ENCODE data around the gene SIVA1.
A peak's percentile ranks its signal among the peaks of the same experiment; 100 is the strongest.

SIVA1 gene

GRCh38 chr14:104798300-104799243 lies 45.6 kb downstream of the SIVA1 start:
- no peaks in the 10 kb centered on the region for H3K9me3 Mint-ChIP-seq
- H3K36me3 Mint-ChIP-seq: peaks cover 4% of the 10 kb centered on the region
- no peak for DNase-seq
- H3K4me1 Mint-ChIP-seq: peaks cover 51% of the 10 kb centered on the region
- peak overlapping the region; percentile 43 for H3K4me3 Mint-ChIP-seq
- CTCF ChIA-PET: interaction anchor here (1.2 kb wide), 2 partner anchors 27 to 28 kb away, joined by 3 to 4 read pairs; no protein-coding TSS in a partner anchor
- H3K27me3 Mint-ChIP-seq: peaks cover 50% of the 10 kb centered on the region
- no peak overlapping the region for H3K27ac Mint-ChIP-seq

- no peak for DNase-seq
- H3K27me3 Mint-ChIP-seq: peaks cover 50% of the 10 kb centered on the region
- H3K36me3 Mint-ChIP-seq: no peaks in the 10 kb centered on the region
- H3K27ac Mint-ChIP-seq: peak overlapping the region; percentile 33
- H3K9me3 Mint-ChIP-seq: no peaks in the 10 kb centered on the region
- CTCF ChIA-PET: interaction anchor here (1.2 kb wide), 2 partner anchors 26 to 29 kb away, joined by 3 to 4 read pairs; no protein-coding TSS in a partner anchor
- H3K4me3 Mint-ChIP-seq: peak overlapping the region; percentile 43
- peaks cover 43% of the 10 kb centered on the region for H3K4me1 Mint-ChIP-seq
Observed at GRCh38 chr14:104799244-104800014, 46.5 kb downstream of the SIVA1 start.

GRCh38 chr14:104800015-104800770 lies 47.2 kb downstream of the SIVA1 start:
- Mint-ChIP-seq H3K36me3 (no peaks in the 10 kb centered on the region), H3K4me1 (peaks cover 40% of the 10 kb centered on the region), H3K4me3 (peak overlapping the region; percentile 43), H3K27ac (peak overlapping the region; percentile 33), H3K27me3 (peaks cover 50% of the 10 kb centered on the region), H3K9me3 (no peaks in the 10 kb centered on the region)
- CTCF ChIA-PET: interaction anchor here (1.1 to 1.7 kb wide), 3 partner anchors 26 to 32 kb away, joined by 3 to 6 read pairs (median 3); no protein-coding TSS in a partner anchor
- DNase-seq: peak; percentile 88

GRCh38 chr14:104800771-104801519 lies 48.0 kb downstream of the SIVA1 start, which contains the start of gene ZBTB42:
TSS of gene ZBTB42 (plus strand) at chr14:104801101. CDS start at chr14:104801198, 97 bp downstream.
- peaks cover 39% of the 10 kb centered on the region for H3K4me1 Mint-ChIP-seq
- no peaks in the 10 kb centered on the region for H3K9me3 Mint-ChIP-seq
- H3K36me3 Mint-ChIP-seq: no peaks in the 10 kb centered on the region
- H3K27me3 Mint-ChIP-seq: peaks cover 49% of the 10 kb centered on the region
- peak; percentile 86 for DNase-seq
- CTCF ChIA-PET: interaction anchor here (1.1 to 1.7 kb wide), 3 partner anchors 12 to 32 kb away, joined by 3 to 6 read pairs (median 3); no protein-coding TSS in a partner anchor
- peak within 1 kb of the TSS; percentile 84 for H3K27ac Mint-ChIP-seq
- peak within 1 kb of the TSS; percentile 84 for H3K4me3 Mint-ChIP-seq

GRCh38 chr14:104801520-104802393 lies 48.8 kb downstream of the SIVA1 start:
- CTCF ChIA-PET: interaction anchor here (1.1 to 1.7 kb wide), 3 partner anchors 12 to 33 kb away, joined by 3 to 6 read pairs (median 3); no protein-coding TSS in a partner anchor
- H3K27me3 Mint-ChIP-seq: peaks cover 41% of the 10 kb centered on the region
- DNase-seq: no peak
- H3K27ac Mint-ChIP-seq: peak overlapping the region; percentile 84
- no peaks in the 10 kb centered on the region for H3K9me3 Mint-ChIP-seq
- peaks cover 33% of the 10 kb centered on the region for H3K4me1 Mint-ChIP-seq
- H3K36me3 Mint-ChIP-seq: no peaks in the 10 kb centered on the region
- peak overlapping the region; percentile 84 for H3K4me3 Mint-ChIP-seq

- Mint-ChIP-seq H3K9me3 (no peaks in the 10 kb centered on the region), H3K4me1 (peaks cover 31% of the 10 kb centered on the region), H3K4me3 (peak overlapping the region; percentile 84), H3K27me3 (peaks cover 33% of the 10 kb centered on the region), H3K27ac (no peak overlapping the region), H3K36me3 (peaks cover 2% of the 10 kb centered on the region)
- CTCF ChIA-PET: no interaction called here
- no peak for DNase-seq
Observed at GRCh38 chr14:104802394-104803184, 49.6 kb downstream of the SIVA1 start.

- Mint-ChIP-seq H3K27ac (no peak overlapping the region), H3K9me3 (no peaks in the 10 kb centered on the region), H3K4me1 (peaks cover 30% of the 10 kb centered on the region), H3K27me3 (peaks cover 25% of the 10 kb centered on the region), H3K36me3 (peaks cover 2% of the 10 kb centered on the region), H3K4me3 (no peak overlapping the region)
- no peak for DNase-seq
- CTCF ChIA-PET: interaction anchor here (1.0 kb wide), 1 partner anchor 9 kb away, joined by 3 read pairs; no protein-coding TSS in a partner anchor
Observed at GRCh38 chr14:104803280-104803911, 50.4 kb downstream of the SIVA1 start.

- Mint-ChIP-seq H3K36me3 (peaks cover 2% of the 10 kb centered on the region), H3K27me3 (peaks cover 19% of the 10 kb centered on the region), H3K27ac (no peak overlapping the region), H3K4me1 (peaks cover 25% of the 10 kb centered on the region), H3K9me3 (no peaks in the 10 kb centered on the region), H3K4me3 (no peak overlapping the region)
- no peak for DNase-seq
- CTCF ChIA-PET: interaction anchor here (1.0 kb wide), 1 partner anchor 10 kb away, joined by 3 read pairs; no protein-coding TSS in a partner anchor
Observed at GRCh38 chr14:104803912-104804410, 51.0 kb downstream of the SIVA1 start.

GRCh38 chr14:104804481-104805325 lies 51.8 kb downstream of the SIVA1 start:
- H3K36me3 Mint-ChIP-seq: peaks cover 2% of the 10 kb centered on the region
- CTCF ChIA-PET: interaction anchor here (1.0 kb wide), 1 partner anchor 10 kb away, joined by 3 read pairs; no protein-coding TSS in a partner anchor
- no peak for DNase-seq
- H3K9me3 Mint-ChIP-seq: no peaks in the 10 kb centered on the region
- H3K4me1 Mint-ChIP-seq: peaks cover 17% of the 10 kb centered on the region
- no peak overlapping the region for H3K4me3 Mint-ChIP-seq
- no peak overlapping the region for H3K27ac Mint-ChIP-seq
- H3K27me3 Mint-ChIP-seq: peaks cover 12% of the 10 kb centered on the region

GRCh38 chr14:104805326-104805678 lies 52.4 kb downstream of the SIVA1 start:
- no peak for DNase-seq
- Mint-ChIP-seq H3K4me1 (peaks cover 13% of the 10 kb centered on the region), H3K27ac (no peak overlapping the region), H3K4me3 (no peak overlapping the region), H3K27me3 (peaks cover 7% of the 10 kb centered on the region), H3K36me3 (peaks cover 2% of the 10 kb centered on the region), H3K9me3 (no peaks in the 10 kb centered on the region)
- CTCF ChIA-PET: no interaction called here
